Right hindlimb (tissue), 1 donor: Measurements from ENCODE around the gene CYP4F2.
"Not testable (repeated sequence)": the region's sequence is repeated elsewhere in the genome, so short reads cannot be mapped to it uniquely, and the experiment has no call there.

Experiments
- DNase-seq: peaks from one replicate; pipeline ENCODE4 v3.0.0-alpha.2; 2018

Gene CYP4F2

DNA sequence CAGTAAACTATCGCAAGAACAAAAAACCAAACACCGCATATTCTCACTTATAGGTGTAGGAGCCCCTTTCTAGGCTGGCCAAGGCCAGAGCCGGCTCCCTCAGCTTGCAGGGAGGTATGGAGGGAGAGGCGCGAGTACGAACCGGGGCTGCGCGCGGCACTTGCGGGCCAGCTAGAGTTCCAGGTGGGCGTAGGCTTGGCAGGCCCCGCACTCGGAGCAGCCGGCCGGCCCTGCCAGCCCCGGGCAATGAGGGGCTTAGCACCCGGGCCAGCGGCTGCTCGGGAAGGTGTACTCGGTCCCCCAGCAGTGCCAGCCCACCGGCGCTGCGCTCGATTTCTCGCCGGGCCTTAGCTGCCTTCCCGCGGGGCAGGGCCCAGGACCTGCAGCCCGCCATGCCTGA lies 1.7 kb upstream of the CYP4F2 start:
- not testable (repeated sequence) for DNase-seq

DNA sequence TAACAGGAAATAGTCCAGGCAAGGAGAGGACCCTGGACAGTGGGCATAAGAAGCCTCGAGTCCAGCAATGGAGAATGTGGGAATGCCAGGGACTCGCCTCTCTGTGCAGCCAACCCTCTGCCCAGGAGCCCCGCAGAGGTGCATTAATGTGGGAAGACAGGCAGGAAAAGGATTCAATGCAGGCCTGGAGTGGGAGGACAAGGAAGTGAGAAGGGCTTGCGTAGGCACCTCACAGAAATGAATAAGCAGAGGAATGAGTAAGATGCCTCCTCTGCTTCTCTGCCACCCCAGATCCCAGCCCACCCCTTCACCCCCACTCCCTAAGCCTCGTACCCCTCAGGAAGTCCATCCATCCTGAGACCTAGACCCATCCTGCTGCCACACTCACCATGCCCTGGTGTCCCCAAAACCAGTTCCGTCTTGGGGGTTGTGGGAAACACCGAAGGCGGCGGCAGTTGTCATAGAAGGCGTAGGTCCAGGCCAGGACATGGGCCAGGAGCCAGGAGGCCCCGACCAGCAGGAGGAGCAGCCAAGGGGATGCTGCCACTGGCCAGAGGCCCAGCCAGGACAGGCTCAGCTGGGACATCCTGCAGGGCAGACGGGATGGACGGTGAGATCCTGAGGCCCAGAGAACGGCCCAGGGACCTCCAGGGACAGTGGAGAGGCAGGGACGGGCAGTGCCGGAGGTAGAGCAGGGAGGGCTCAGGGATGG lies 692 bp downstream of the CYP4F2 start:
- DNase-seq: no peak

DNA sequence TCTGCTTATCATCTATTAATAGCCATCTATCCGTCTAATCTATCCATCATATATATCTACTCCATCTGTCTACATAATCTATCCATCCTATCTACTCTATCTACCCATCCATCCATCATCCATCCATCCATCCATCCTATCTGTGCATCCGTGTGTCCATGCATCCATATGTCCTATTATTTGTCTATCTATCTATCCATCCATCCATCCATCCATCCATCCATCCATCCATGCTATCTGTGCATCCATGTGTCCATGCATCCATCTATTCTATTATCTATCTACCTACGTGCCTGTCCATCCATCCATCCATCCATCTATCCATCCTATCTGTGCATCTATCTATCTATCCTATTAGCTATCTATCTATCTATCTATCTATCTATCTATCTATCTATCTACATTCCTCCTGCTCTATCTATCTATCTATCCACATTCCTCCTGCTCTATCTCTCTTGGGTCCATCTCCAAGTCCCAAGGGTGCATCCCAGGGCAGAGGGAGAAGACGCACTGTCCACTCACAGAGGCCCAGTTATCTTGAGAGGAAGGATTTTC lies 1.9 kb downstream of the CYP4F2 start:
- no peak for DNase-seq

DNA sequence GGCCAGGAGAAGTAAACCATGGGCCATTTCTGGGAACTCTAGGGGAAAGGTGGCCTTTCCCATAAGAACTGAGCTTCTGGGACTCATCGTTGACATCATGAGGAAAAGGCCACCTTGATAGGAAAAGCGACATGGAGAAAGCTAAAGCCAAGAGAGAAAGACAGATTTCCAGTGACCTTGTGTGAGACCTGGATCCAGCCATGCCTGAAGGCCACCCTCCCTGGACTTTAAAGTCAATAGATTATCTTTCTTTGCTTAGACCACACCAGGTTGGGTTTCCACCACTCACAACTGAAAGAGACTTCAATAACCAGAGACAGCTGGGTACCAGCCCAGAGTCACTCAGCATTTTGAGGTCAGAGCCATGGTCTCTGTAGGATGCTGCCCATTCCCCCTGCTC lies 3.5 kb downstream of the CYP4F2 start:
- DNase-seq: no peak

DNA sequence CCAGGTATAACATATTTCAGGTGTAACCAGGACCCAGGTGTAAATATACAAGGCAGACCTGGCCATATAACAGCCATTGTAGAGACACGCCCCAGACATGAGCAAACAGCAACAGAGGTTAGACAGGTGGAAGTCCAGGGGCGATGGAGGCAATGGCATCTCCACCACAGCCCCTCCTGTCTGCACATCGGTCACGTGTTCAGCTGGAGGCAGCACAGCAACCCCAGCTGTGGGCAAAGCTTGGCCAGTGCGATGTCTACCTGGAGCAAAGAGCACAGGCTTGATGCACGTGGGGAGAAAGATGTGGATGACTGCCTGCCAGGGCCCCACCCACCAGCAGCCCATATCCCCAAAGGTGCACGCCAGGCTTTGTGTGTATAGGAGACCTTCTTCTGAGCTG lies 4.4 kb downstream of the CYP4F2 start:
- DNase-seq: no peak

DNA sequence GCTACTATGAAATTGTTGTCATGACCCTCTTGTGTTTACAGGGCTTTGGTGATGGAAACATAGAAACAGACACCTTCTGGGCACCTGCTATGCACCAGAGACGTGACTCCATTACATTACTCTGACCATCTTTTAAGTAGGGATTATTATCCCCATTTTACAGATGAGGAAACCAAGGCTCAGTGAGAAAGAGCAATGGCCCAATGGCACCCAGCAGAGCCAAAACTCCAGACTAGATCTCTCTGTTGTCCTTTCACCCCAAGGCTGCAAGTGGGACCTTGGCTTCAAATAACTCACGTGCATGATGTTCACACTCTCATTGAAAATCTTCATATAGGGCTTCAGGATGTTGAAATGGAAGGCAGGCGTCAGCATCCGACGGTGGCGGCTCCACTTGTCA lies 5.9 kb downstream of the CYP4F2 start:
- DNase-seq: no peak

DNA sequence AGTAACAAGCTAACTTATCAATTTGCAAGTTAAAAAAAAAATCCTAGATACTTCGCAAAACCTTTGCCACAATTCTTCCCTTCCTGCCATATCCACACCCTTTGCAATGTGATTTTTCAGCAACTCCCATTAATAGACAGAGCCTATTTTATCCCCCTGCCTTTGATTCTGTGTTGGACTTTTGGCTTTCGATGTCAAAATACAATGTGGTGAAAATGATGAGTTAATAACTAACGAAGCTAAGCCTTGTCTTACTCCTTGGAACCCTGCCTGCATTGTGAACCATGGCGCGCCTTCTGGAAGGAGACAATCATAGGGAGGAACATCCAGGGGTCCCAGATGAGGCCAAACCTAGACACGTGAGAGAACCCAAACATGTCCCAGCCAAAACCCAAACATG lies 6.4 kb downstream of the CYP4F2 start:
- DNase-seq: no peak

DNA sequence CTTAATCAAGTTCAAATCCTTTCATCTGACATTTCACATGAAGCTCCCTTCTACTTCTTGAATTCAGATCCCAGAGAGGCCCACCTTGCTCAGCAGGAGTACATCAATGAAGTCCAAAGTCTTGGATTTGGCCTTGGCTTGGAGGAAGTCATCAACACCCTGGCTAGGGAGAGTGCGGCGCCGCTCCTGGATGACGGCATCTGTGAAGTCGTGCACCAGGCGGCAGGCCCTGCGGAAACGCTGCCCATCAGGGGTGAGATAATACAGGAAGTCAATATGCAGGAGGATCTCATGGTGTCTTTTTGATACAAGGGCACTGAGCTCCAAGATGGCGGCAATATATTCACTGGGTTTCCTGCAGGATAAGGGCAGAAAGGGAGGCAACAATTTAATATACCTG lies 8.5 kb downstream of the CYP4F2 start:
- DNase-seq: not testable (repeated sequence)

DNA sequence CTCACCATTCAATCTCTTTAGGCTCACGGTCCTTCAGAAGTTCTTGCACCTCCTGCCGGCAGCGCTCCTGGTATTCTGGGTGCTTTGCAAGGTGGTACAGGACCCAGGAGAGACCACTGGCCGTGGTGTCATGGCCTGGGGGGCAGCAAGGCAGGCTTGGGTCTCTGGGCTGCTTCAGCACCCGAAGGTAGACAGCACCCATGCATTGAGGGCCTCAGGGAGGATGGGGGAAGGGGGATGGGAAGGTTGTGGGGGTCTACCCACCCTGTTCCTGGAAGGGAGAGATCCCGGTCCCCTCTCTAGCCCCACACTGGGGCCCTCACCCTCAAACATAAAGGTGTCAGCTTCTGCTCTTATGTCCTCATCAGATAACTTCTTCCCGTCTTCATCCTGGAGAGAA lies 12.0 kb downstream of the CYP4F2 start:
- no peak for DNase-seq

DNA sequence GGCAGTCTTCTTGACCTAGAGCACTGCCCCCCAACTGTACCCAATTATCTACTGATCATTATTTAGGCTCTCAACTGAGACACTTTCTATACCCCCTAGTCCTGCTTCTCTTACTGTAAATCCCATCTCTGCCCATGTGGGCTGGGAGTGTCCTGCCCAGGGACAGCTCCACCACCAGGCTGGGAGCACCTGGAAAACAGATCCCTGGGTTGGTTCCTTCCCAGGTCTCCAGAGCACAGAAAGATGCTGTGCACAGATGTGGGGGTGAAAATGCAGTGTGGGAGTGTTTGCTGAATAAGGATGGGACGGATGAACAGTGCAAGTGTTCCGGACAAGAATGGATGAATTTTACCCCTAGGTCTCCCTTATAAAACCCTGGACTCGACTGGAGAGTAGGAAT lies 12.7 kb downstream of the CYP4F2 start:
- DNase-seq: no peak

DNA sequence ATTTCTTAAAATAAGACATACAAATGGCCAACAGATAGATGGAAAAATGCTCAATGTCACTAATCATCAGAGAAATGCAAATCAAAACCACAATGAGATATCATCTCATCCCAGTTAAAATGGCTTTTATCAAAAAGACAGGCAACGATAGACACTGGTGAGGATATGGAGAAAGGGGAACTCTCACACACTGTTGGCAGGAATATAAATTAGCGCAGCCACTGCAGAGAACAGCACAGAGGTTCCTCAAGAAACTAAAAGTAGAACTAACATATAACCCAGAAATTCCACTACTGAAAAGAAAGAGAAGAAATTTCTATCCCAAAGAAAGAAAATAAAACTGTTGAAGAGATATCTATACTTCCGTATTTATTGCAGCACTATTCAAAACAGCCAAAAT lies 14.5 kb downstream of the CYP4F2 start:
- not testable (repeated sequence) for DNase-seq

DNA sequence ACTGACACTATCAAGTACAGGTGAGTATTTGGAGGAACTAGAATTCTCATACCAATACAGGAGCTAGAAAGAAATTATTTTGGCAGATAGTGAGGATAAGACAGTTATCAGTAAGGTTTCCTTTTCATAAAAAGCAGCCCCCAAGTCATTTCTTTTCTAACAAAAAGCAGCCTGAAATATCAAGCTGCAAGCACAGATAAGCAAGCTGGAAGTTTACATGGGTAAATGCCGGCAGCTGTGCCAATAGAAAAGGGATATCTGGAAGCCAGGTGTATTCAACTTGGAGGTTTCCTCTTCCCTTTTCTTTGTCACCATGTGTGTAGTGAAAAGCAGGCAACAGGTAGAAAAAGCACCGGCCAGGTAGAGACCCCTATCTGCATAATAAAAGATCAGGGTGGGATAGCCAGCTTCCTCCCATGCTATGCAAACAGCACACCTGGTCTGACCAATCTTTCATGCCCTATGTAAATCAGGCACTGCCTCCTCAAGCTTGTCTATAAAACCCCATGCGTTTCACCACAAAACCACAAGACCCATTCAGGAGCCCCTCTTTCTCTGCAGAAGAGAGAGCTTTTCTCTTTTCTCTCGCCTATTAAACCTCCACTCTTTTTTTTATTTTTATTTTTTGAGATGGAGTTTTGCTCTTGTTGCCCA lies 22.9 kb downstream of the CYP4F2 start:
- DNase-seq: no peak

DNA sequence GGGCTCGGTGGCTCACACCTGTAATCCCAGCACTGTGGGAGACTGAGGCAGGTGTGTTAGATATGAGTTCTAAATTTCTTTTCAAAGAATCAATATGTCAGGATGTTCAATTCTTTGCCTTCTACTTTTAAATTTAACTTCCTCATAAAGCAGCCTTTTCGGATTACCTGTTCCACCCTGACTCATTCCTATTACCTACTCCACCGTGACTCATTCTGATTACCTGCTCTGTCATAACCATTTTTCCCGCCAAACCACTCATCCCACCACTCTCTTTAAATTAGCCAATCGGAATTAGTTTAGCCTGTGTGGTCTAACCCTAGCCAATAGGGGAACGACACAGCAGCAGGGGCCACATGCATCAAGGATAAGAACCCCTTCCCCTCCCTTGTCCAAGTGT lies 24.1 kb downstream of the CYP4F2 start:
- DNase-seq: not testable (repeated sequence)

DNA sequence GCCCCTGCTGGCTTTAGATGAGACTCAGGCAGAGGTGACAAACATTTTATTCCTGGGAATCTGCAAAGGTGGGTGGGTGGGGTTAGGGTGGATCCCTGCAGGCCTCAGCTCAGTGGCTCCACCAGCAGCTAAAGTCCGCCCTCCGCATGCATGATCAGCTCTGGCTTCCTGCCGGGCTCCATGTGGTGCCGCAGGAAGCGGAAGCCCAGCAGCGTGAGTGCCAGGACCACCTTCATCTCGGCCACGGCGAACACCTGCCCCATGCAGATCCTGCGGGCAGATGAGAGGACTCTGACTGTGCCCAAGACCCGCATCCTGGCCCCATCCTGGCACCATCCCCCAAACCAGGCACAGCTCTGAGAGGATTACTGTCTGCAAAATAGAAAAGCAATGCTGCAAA lies 26.3 kb downstream of the CYP4F2 start:
- DNase-seq: no peak

DNA sequence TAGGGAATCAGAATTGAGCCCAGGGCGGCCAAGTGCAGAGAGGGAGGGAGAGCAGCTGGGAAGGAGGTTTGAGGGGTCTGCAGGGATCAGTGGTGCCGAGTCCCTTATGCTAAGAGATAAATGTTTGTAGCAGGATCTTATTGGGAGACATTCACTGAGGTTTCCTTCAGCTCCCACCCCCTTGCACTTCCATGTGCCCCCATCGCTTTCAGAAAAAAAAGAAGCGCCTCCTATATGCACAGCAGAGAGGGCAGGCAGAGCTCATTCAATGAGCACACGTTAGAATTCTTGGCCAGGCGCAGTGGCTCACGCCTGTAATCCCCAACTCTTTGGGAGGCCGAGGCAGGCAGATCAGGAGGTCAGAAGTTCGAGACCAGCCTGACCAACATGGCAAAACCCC lies 28.0 kb downstream of the CYP4F2 start:
- DNase-seq: no peak

DNA sequence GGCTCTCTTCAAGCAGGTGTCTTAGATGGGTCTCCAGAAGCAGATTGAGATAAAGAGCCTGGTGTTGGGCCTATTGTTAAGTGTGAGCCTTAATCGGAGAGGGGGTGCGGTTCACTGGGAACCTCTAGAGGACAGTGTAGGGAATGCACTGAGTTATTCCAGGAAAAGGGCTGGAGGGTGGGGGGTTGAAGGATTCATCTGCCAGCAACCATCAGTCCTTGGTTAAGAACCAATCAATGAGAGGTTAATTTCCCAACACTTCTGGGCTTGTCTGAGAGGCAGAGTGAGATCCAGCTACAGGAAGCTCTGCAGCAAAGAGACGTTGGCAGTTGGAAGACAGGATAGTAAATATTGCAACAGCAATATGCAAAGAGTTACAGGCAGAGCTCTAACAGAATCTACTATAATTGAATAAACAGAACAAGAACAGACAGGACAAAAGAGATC lies 28.7 kb downstream of the CYP4F2 start:
- peak; percentile 23 for DNase-seq

DNA sequence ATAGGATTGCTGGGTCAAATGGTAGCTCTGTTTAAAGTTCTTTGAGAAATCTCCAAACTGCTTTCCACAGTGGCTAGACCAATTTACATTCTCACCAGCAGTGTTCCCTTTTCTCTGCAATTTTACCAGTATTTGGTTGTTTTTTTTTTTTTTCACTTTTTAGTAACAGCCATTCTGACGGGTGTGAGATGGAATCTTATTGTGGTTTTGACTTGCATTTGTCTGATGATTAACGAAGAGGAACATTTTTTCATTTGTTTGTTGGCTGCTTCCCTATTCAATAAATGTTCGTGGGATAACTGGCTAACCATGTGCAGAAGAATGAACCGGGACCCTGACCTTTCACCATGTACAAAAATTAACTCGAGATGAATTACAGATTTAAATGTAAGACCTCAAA lies 31.2 kb downstream of the CYP4F2 start:
- no peak for DNase-seq

DNA sequence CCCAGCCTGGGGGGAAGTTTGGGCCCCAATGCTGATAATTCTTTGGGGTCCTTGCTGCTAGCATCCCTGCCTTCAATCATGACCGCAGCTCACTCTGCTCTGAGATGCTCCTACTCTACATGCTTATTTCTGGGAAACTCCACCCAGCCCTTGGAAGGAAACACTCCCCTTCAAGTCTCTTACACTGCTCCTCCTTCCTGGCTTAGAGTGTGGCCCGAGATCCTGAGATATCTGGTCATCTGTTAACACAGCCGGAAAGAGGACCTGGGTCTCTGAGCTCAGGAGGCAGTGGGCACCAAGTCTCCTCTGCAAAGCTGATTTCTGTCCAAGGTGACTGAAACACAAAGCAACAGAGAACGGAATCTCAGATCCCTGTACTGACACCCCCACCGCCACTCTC lies 33.0 kb downstream of the CYP4F2 start:
- DNase-seq: no peak

DNA sequence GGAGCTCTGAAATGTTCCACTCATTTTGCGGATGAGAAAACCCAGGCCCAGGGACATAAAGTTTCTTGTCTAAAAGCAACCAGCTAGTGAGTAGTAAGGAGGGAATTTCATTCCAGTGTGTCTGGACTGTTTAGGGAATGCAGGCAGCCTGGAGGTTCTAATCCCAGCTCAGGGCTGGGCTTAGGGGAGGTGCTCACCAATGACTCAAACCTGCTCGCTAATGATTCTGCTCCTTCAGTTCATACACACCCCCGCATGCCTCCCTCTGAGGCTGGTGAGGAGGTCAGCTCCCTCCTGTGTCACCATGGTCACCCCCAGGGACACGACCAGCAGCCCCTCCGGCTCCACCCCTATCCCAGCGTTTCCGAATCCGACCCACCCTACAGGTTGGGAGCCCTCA lies 34.6 kb downstream of the CYP4F2 start:
- DNase-seq: no peak

DNA sequence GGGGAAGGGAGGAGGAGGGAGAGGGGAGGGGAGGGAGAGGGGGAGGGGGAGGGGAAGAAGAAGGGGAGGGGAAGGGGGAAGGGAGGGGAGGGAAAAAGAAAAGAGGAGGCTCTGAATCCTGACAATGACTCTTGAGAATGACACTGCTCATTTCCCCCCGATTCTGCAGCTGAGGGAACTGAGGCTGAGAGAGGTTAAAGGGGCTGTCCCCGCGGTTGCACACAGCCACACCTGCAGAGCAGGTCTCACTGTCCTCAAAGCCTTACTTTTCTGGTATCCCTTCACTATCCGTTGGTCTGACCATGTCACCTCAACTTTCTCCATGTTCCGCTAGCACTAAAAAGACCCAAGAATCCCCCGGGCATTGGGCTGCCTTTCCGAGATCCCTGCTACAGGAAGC lies 35.4 kb downstream of the CYP4F2 start:
- DNase-seq: no peak

DNA sequence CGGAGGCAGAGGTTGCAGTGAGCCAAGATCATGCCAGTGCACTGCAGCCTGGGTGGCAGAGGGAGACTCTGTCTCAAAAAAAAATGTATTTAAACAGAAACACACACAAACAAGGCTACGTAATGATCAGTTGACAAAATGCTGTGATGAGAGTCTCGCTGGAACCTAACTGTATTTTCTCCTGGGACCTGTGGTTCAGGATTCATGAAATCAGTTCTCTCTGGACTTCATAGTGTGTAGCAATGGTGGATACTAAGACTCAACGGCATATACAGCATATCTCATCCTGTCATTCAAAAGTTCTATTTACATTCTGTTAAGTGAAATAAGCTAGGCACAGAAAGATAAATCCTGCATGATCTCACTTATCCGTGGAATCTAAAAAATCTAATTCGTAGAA lies 37.4 kb downstream of the CYP4F2 start:
- DNase-seq: no peak

DNA sequence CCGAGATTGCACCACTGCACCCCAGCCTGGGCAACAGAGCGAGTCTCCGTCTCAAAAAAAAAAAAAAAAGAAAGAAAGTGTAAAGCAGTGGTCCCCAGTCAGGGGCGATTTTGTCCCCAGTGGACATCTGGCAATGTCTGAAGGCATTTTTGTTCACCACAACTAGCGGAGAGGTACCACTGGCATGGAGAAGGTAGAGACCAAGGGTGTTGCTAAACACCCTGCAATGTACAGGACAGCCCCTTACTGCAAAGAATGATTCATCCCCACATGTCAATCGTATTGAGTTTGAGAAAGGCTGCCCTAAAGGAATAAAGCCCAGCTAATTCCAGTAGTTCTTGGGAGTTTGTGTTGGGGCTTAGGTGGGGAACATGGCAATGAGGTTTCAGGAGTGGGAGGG lies 38.7 kb downstream of the CYP4F2 start:
- DNase-seq: no peak

DNA sequence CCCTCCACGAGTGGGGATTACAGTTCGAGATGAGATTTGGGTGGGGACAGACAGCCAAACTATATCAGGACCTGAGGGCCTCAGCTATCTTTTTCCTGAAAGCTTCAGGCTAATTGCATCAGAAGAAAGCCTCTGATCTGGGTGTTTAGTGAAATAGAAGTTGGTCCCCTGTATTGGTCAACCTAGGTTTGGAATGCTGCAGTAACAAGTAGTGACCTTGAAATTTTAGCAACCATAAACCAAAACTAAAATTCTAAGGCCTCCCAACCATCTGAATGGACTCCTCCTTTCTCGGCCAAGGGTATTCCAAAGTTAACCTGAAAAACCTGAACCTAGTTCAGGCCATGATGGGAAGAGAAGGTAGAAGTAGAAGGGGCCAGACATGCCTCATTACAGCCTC lies 47.5 kb downstream of the CYP4F2 start:
- no peak for DNase-seq

DNA sequence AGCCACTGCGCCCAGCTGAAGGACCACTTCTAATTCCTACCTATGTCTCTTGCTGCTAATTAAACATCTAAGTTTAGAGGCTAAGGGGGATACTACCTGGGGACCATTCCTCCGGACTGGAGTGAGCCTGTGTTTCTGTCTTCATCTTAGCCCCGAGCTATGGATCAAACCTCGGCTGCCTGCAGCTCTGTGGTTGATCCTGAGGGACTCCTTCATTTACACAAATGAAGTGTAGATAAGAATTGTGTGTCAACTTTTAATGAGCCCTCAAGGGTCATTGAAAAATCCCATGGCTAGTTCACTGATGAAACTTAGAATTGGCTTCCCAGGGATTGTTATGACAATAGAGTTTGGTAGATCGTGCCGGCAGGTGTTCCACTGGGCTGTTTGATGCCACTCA lies 51.0 kb downstream of the CYP4F2 start:
- no peak for DNase-seq

DNA sequence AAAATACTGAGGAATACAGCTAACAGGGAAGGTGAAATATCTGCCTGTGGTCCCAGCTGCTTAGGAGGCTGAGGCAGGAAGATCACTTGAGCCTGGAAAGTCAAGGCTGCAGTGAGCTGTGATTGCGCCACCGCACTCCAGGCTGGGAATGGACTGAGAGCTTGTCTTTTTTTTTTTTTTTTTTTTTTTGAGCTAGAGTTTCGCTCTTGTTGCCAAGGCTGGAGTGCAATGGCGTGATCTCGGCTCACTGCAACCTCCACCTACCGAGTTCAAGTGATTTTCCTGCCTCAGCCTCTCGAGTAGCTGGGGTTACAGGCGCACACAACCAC lies 54.0 kb downstream of the CYP4F2 start:
- not testable (repeated sequence) for DNase-seq
